Measurements from ENCODE around the gene PCDHA11. TPM values are rescaled to one million over a fixed set of nuclear protein-coding genes. Genes with fewer than 3 reads are reported as not detected.

PCDHA11 gene, protein sequence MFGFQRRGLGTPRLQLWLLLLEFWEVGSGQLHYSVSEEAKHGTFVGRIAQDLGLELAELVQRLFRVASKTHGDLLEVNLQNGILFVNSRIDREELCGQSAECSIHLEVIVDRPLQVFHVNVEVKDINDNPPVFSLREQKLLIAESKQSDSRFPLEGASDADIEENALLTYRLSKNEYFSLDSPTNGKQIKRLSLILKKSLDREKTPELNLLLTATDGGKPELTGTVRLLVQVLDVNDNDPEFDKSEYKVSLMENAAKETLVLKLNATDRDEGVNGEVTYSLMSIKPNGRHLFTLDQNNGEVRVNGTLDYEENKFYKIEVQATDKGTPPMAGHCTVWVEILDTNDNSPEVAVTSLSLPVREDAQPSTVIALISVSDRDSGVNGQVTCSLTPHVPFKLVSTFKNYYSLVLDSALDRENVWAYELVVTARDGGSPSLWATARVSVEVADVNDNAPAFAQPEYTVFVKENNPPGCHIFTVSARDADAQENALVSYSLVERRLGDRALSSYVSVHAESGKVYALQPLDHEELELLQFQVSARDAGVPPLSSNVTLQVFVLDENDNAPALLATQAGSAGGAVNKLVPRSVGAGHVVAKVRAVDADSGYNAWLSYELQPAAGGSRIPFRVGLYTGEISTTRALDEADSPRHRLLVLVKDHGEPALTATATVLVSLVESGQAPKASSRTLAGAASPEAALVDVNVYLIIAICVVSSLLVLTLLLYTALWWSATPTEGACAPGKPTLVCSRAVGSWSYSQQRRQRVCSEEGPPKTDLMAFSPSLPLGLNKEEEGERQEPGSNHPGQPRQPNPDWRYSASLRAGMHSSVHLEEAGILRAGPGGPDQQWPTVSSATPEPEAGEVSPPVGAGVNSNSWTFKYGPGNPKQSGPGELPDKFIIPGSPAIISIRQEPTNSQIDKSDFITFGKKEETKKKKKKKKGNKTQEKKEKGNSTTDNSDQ
- 5.4 and 6.3 TPM in 2 replicates for total RNA-seq (ENCODE audit: low replicate concordance)

DNA sequence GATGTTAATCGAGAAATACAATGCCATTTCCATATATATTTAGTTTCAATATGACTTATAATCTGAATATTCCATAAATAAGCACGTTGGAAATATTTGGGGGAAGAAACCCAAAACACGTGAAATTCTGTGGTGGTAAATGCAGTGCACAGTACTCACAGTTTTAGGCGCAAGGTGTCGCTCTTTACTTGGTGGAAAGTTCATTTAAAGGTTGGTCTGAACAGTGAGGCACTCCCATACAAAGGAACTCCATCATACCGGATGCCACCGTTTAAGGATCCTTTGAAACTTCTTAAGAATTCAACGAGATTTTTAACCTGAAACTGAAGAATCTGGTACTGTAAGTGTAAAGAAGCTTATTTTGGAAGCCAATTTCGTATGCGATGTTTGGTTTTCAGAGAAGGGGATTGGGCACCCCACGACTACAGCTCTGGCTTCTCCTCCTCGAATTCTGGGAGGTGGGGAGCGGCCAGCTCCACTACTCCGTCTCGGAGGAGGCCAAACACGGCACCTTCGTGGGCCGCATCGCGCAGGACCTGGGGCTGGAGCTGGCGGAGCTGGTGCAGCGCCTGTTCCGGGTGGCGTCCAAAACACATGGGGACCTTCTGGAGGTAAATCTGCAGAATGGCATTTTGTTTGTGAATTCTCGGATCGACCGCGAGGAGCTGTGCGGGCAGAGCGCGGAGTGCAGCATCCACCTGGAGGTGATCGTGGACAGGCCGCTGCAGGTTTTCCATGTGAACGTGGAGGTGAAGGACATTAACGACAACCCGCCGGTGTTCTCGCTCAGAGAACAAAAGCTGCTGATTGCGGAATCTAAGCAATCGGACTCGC is at the start of gene PCDHA11:
Gene PCDHA11, plus strand, starts transcription at position 237 of the 834 bp plus-strand sequence. Its CDS starts 147 bp downstream, at position 384.
- Histone ChIP-seq H4K20me1 (ENCODE audit: low read depth) (no peaks in the 10 kb centered on the region), H3K9me3 (ENCODE audit: low read depth) (no peaks in the 10 kb centered on the region), H3K36me3 (peaks cover 4% of the 10 kb centered on the region), H3K4me1 (no peaks in the 10 kb centered on the region), H3K79me2 (ENCODE audit: low read depth) (peaks cover 4% of the 10 kb centered on the region), H3K27ac (no peak within 1 kb of the TSS), H3K4me2 (peak within 1 kb of the TSS; percentile 73), H3F3A (ENCODE audit: low read depth) (peaks cover 2% of the 10 kb centered on the region), H3K27me3 (no peaks in the 10 kb centered on the region), H2AFZ (replicated peaks) (no peak within 1 kb of the TSS), H3K9ac (no peak within 1 kb of the TSS), H3K4me3 (peak within 1 kb of the TSS; percentile 55)
- Mint-ChIP-seq H3K4me1 (peaks cover 3% of the 10 kb centered on the region), H3K4me3 (peak within 1 kb of the TSS; percentile 88), H3K27ac (peak within 1 kb of the TSS; percentile 25), H3K9me3 (peaks cover 24% of the 10 kb centered on the region), H3K27me3 (ENCODE audit: insufficient read depth, low read depth) (no peaks in the 10 kb centered on the region), H3K36me3 (peaks cover 29% of the 10 kb centered on the region)
- DNase-seq (ENCODE audit: low spot score): peak; percentile 63
- no peak for TF ChIP-seq EZH2phosphoT487 (IDR thresholded peaks at IDR 0.05)
- TF ChIP-seq, protein P1, sequence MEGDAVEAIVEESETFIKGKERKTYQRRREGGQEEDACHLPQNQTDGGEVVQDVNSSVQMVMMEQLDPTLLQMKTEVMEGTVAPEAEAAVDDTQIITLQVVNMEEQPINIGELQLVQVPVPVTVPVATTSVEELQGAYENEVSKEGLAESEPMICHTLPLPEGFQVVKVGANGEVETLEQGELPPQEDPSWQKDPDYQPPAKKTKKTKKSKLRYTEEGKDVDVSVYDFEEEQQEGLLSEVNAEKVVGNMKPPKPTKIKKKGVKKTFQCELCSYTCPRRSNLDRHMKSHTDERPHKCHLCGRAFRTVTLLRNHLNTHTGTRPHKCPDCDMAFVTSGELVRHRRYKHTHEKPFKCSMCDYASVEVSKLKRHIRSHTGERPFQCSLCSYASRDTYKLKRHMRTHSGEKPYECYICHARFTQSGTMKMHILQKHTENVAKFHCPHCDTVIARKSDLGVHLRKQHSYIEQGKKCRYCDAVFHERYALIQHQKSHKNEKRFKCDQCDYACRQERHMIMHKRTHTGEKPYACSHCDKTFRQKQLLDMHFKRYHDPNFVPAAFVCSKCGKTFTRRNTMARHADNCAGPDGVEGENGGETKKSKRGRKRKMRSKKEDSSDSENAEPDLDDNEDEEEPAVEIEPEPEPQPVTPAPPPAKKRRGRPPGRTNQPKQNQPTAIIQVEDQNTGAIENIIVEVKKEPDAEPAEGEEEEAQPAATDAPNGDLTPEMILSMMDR (IDR thresholded peaks at IDR 0.05): peak; percentile 57

DNA sequence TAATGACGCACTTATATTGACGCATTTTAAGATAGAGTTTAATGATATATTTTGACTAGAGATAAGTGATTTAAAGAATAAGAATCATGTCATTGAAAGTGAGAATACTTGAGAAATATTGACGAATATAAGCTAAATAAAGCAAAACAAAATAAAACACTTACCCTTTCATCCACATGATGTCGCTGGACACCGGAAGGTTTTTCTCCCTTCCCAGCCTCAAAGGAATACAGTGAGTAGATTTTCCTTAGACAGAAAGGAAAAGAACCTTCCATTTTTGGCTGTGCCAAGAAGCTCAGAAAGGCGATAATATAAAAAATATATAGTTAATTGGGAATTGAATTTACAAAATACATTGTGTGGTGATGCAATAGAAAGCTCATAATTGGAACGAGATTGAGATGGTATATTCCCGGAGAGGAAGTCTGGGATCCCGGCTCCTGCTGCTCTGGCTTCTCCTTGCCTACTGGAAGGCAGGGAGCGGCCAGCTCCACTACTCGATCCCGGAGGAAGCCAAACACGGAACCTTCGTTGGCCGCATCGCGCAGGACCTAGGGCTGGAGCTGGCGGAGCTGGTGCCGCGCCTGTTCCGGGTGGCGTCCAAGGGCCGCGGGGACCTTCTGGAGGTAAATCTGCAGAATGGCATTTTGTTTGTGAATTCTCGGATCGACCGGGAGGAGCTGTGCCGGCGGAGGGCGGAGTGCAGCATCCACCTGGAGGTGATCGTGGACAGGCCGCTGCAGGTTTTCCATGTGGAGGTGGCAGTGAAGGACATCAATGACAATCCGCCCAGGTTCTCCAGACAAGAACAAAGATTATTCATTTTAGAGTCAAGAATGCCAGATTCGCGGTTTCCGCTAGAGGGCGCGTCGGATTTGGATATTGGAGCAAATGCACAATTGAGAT is 47.1 kb upstream of the PCDHA11 start, which contains the start of gene PCDHA5:
Gene PCDHA5, plus strand, starts transcription at position 239 of the 906 bp plus-strand sequence.
- Histone ChIP-seq H3K36me3 (no peaks in the 10 kb centered on the region), H3K27ac (no peak within 1 kb of the TSS), H3F3A (ENCODE audit: low read depth) (no peaks in the 10 kb centered on the region), H3K9me3 (ENCODE audit: low read depth) (no peaks in the 10 kb centered on the region), H3K4me3 (no peak within 1 kb of the TSS), H3K79me2 (ENCODE audit: low read depth) (no peaks in the 10 kb centered on the region), H3K9ac (no peak within 1 kb of the TSS), H3K4me1 (no peaks in the 10 kb centered on the region), H3K4me2 (no peak within 1 kb of the TSS), H2AFZ (replicated peaks) (no peak within 1 kb of the TSS), H4K20me1 (ENCODE audit: low read depth) (no peaks in the 10 kb centered on the region), H3K27me3 (no peaks in the 10 kb centered on the region)
- Mint-ChIP-seq H3K4me3 (no peak within 1 kb of the TSS), H3K9me3 (peaks cover 26% of the 10 kb centered on the region), H3K27me3 (ENCODE audit: insufficient read depth, low read depth) (no peaks in the 10 kb centered on the region), H3K4me1 (no peaks in the 10 kb centered on the region), H3K27ac (no peak within 1 kb of the TSS), H3K36me3 (peaks cover 31% of the 10 kb centered on the region)
- no peak for DNase-seq (ENCODE audit: low spot score)
- TF ChIP-seq EZH2phosphoT487 (IDR thresholded peaks at IDR 0.05): no peak
- TF ChIP-seq, protein P1 (IDR thresholded peaks at IDR 0.05): no peak
- TF ChIP-seq EZH2 (IDR thresholded peaks at IDR 0.05): no peak
